ENCODE results near the gene MSANTD3. TPM values are rescaled to one million over a fixed set of nuclear protein-coding genes. Genes with fewer than 3 reads are reported as not detected.

Gene MSANTD3
- total RNA-seq, 1 donor, result 82.9 TPM

DNA sequence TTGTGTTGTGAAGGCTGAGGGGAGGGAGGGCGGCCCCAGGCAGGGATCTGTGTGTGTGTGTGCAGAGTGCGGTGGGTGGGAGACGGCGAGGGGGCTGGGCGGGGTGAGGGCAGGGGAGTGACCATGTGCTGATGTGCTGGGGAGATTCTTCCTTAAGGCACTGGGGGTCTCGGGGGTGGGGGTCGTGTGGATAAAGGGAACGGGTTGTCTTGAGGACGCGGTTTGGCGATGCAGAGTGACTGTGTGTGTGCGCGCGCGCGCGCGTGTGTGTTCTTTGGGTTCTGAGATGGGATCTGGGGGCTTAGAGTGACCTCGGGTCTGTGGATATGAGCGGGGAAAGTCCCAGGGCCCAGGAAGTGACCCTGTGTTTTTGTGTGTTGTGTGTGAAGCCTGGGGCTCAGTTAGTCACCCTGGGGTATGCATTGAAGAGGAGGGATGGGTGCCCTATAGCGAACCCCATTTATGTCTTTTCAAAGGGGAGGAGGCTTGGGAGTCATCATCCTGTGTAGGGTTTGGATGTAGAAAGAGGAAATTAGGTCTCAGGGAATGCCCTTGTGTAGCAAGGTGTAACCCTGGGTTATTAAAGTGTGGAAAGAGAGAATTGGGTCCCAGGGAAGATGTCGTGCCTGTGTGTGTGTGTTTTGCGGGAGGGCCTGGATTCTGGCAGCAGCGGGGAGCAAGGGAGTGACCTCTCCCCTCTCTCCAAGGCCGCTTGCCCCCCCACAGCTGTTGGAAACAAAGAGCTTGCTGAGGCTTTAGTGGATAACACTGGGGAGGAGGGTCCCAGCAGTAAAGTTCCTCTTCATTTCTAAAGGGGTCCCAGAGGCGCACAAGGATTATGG is 47.4 kb downstream of the MSANTD3 start:
- H3K4me3 ChIP-seq (ENCODE audit: low read depth, low read length), result peak overlapping the region; percentile 68
- DNase-seq (ENCODE audit: low read depth), result no peak
- TF ChIP-seq, protein P1, sequence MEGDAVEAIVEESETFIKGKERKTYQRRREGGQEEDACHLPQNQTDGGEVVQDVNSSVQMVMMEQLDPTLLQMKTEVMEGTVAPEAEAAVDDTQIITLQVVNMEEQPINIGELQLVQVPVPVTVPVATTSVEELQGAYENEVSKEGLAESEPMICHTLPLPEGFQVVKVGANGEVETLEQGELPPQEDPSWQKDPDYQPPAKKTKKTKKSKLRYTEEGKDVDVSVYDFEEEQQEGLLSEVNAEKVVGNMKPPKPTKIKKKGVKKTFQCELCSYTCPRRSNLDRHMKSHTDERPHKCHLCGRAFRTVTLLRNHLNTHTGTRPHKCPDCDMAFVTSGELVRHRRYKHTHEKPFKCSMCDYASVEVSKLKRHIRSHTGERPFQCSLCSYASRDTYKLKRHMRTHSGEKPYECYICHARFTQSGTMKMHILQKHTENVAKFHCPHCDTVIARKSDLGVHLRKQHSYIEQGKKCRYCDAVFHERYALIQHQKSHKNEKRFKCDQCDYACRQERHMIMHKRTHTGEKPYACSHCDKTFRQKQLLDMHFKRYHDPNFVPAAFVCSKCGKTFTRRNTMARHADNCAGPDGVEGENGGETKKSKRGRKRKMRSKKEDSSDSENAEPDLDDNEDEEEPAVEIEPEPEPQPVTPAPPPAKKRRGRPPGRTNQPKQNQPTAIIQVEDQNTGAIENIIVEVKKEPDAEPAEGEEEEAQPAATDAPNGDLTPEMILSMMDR (IDR thresholded peaks at IDR 0.05; ENCODE audit: insufficient read depth, low read depth, low read length), result no peak

DNA sequence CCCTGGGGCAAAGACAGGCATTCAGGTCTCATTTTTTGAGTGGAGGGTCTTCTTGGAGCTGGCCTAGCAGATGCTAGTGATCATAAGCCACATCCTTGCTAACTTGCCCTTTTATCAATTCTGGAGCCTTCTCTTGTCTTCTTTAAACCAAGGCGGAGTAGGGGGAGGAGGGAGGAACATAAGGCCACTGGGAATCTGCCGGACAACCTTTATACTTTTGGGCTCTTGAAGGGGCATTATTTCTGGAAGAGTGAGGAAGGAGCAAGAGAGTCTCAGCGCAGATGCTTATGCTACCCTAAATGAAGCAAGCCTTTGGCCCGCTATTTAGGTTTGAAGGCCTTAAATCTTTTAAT is 48.0 kb downstream of the MSANTD3 start:
- TF ChIP-seq, protein P1 (IDR thresholded peaks at IDR 0.05; ENCODE audit: insufficient read depth, low read depth, low read length), result no peak
- no peak for DNase-seq (ENCODE audit: low read depth)
- H3K4me3 ChIP-seq (ENCODE audit: low read depth, low read length), result no peak overlapping the region

DNA sequence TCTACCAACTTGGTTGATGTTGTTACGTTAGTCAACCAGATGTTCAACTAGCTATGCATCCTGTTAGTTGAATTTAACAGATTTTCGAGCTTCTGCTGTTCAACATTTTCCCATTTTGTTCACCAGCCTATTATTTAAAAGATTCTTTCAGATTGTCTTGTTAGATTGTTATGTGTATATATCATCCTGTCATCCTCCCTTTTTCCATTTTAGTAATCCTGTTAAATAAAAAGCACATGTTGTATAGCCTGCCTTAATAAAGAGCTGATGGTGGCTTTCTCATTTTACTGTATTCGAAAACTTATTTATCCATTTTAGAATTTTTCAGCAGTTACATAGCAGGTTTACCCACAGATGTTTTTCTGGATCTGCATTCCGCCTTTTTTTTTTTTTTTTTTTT is 50.3 kb downstream of the MSANTD3 start:
- TF ChIP-seq, protein P1 (IDR thresholded peaks at IDR 0.05; ENCODE audit: insufficient read depth, low read depth, low read length), result no peak
- no peak for DNase-seq (ENCODE audit: low read depth)
- no peak overlapping the region for H3K4me3 ChIP-seq (ENCODE audit: low read depth, low read length)

DNA sequence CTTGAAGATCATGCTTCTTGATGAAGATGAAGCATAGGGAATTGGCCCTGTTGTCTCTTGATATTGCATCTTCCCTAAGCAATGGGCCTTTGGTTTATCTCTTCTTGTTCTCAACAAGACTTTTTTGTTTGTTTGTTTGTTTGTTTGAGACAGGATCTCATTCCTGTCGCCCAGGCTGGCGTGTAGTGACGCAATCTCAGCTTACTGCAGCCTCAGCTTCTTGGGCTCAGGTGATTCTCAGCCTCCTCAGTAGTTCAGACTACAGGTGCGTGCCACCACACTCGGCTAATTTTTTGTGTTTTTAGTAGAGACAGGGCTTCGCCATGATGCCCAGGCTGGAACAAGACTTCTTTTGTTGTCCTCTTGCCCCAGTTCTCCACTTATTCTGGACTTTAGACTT is 51.2 kb downstream of the MSANTD3 start:
- H3K4me3 ChIP-seq (ENCODE audit: low read depth, low read length), result no peak overlapping the region
- TF ChIP-seq, protein P1 (IDR thresholded peaks at IDR 0.05; ENCODE audit: insufficient read depth, low read depth, low read length), result no peak
- no peak for DNase-seq (ENCODE audit: low read depth)

DNA sequence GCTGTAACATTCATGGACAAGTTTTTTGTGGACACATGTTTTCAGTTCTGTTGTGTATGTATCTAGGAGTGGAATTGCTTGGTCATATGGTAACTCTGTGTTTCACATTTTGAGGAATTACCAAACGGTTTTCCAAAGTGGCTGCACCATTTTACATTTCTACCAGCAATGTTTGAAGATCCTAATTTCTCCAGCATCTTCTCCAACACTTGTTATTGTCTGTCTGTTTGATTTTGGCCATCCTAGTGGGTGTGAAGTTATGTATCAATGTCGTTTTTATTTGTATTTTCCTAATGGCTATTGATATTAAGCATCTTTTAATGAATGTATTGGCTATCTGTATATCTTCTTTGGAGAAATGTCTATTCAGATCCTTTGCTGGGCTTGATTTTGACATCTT is 52.9 kb downstream of the MSANTD3 start:
- H3K4me3 ChIP-seq (ENCODE audit: low read depth, low read length), result no peak overlapping the region
- TF ChIP-seq, protein P1 (IDR thresholded peaks at IDR 0.05; ENCODE audit: insufficient read depth, low read depth, low read length), result no peak
- no peak for DNase-seq (ENCODE audit: low read depth)

DNA sequence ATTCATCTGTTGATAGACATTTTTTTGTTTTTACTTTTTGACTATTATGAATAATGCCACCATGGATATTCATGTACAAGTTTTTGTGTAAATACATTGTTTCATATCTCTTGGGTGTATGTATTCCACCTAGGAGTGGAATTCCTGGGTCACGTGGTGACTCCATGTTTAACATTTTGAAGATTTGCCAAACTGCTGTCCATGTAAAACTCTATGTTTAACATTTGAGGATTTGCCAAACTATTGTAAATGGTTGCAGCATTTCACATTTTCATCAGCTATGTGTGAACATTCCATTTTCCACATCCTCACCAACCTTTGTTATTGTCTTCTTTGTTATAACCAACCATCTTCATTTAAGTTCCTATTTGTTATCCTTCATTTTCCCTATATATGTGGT is 58.3 kb downstream of the MSANTD3 start:
- no peak for DNase-seq (ENCODE audit: low read depth)
- no peak overlapping the region for H3K4me3 ChIP-seq (ENCODE audit: low read depth, low read length)
- TF ChIP-seq, protein P1 (IDR thresholded peaks at IDR 0.05; ENCODE audit: insufficient read depth, low read depth, low read length), result no peak

Measured in fibroblast of villous mesenchyme (primary cell).